Cerebellar nuclear complex (tissue), 1 donor: ENCODE data around the gene GID8.

ENCODE experiments used
- DNase-seq, 2 experiments: peaks; one replicate each; lab custom pipeline; 2025; lab: John Stamatoyannopoulos, UW

The GID8 gene

GRCh38 chr20:62986257-62986800, 48.4 kb downstream of the GID8 start:
- DNase-seq: no peak

- DNase-seq: no peak
Observed at GRCh38 chr20:62987114-62987513, 49.2 kb downstream of the GID8 start.

- no peak for DNase-seq
Observed at GRCh38 chr20:62989201-62989601, 51.3 kb downstream of the GID8 start.

- DNase-seq: no peak
Observed at GRCh38 chr20:62990306-62990825, 52.4 kb downstream of the GID8 start.

GRCh38 chr20:62991196-62991807, 53.4 kb downstream of the GID8 start:
- DNase-seq: no peak

- DNase-seq: no peak
Observed at GRCh38 chr20:62991863-62992262, 53.9 kb downstream of the GID8 start.

- no peak for DNase-seq
Observed at GRCh38 chr20:62993856-62994494, 56.0 kb downstream of the GID8 start.

GRCh38 chr20:62994869-62995281, 56.9 kb downstream of the GID8 start:
- DNase-seq: no peak

GRCh38 chr20:62995481-62995880, 57.5 kb downstream of the GID8 start:
- no peak for DNase-seq

GRCh38 chr20:62995898-62996595, 58.1 kb downstream of the GID8 start:
- no peak for DNase-seq

GRCh38 chr20:62996596-62996982, 58.6 kb downstream of the GID8 start:
- DNase-seq: no peak

GRCh38 chr20:62997417-62998035, 59.6 kb downstream of the GID8 start:
- no peak for DNase-seq
